ENCODE data around the gene FER1L5.

DNA sequence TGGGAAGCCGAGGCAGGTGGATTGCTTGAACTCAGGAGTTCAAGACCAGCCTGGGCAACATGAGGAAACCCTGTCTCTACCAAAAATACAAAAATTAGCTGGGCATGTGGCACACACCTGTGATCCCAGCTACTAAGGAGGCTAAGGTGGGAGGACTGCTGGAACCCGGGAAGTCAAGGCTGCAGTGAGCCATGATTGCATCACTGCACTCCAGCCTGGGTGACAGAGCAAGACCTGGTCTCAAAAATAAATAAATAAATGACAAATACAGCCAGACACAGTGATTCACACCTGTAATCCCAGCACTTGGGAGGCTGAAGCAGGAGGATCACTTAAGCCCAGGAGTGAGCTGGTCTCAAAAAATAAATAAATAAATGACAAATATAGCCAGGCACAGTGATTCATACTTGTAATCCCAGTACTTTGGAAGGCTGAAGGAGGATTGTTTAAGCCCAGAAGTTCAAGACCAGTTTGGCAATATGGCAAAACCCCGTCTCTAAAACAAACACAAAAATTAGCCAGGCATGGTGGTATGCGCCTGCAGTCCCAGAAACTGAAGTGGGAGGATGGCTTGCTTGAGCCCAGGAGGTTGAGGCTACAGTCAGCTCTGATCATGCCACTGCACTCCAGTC lies 10.6 kb upstream of the FER1L5 start:
- TF ChIP-seq, protein P1, sequence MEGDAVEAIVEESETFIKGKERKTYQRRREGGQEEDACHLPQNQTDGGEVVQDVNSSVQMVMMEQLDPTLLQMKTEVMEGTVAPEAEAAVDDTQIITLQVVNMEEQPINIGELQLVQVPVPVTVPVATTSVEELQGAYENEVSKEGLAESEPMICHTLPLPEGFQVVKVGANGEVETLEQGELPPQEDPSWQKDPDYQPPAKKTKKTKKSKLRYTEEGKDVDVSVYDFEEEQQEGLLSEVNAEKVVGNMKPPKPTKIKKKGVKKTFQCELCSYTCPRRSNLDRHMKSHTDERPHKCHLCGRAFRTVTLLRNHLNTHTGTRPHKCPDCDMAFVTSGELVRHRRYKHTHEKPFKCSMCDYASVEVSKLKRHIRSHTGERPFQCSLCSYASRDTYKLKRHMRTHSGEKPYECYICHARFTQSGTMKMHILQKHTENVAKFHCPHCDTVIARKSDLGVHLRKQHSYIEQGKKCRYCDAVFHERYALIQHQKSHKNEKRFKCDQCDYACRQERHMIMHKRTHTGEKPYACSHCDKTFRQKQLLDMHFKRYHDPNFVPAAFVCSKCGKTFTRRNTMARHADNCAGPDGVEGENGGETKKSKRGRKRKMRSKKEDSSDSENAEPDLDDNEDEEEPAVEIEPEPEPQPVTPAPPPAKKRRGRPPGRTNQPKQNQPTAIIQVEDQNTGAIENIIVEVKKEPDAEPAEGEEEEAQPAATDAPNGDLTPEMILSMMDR (IDR thresholded peaks at IDR 0.05; ENCODE audit: low read depth, low read length, poor library complexity, severe bottlenecking) = no peak
- no peak for TF ChIP-seq EZH2phosphoT487 (IDR thresholded peaks at IDR 0.05; ENCODE audit: borderline replicate concordance, low read length)
